Inflammatory macrophage (primary cell): Measurements from ENCODE around the gene CASP10.

ENCODE experiments used
- DNase-seq, 2 donors: peaks; one replicate each; pipeline ENCODE4 v3.0.0-alpha.2; 2020 to 2022

Gene CASP10

GRCh38 chr2:201199847-201200246 lies 16.9 kb downstream of the CASP10 start:
- DNase-seq = no peak

GRCh38 chr2:201200345-201200744 lies 17.4 kb downstream of the CASP10 start:
- no peak for DNase-seq

- DNase-seq = no peak
Observed at GRCh38 chr2:201201371-201201770, 18.4 kb downstream of the CASP10 start.

- no peak for DNase-seq
Observed at GRCh38 chr2:201203916-201204654, 21.1 kb downstream of the CASP10 start.

- no peak for DNase-seq
Observed at GRCh38 chr2:201204655-201205514, 21.9 kb downstream of the CASP10 start.

GRCh38 chr2:201205515-201205849 lies 22.5 kb downstream of the CASP10 start:
- DNase-seq = no peak

GRCh38 chr2:201208563-201209252 lies 25.8 kb downstream of the CASP10 start:
- DNase-seq = peak; percentile 76 to 91

GRCh38 chr2:201215963-201216362 lies 33.0 kb downstream of the CASP10 start:
- DNase-seq = no peak

- DNase-seq = no peak
Observed at GRCh38 chr2:201216918-201217317, 34.0 kb downstream of the CASP10 start.

GRCh38 chr2:201218780-201219179 lies 35.8 kb downstream of the CASP10 start:
- DNase-seq = no peak

- no peak for DNase-seq
Observed at GRCh38 chr2:201219328-201220096, 36.6 kb downstream of the CASP10 start.

GRCh38 chr2:201220102-201220570 lies 37.2 kb downstream of the CASP10 start:
- DNase-seq = no peak

- DNase-seq = no peak
Observed at GRCh38 chr2:201223089-201224073, 40.4 kb downstream of the CASP10 start.

GRCh38 chr2:201228271-201228911 lies 45.5 kb downstream of the CASP10 start:
- no peak for DNase-seq

- DNase-seq = no peak
Observed at GRCh38 chr2:201228912-201229290, 46.0 kb downstream of the CASP10 start.

GRCh38 chr2:201231781-201232466 lies 49.0 kb downstream of the CASP10 start:
- DNase-seq = peak; percentile 96 to 97

GRCh38 chr2:201232467-201232815 lies 49.5 kb downstream of the CASP10 start:
- no peak for DNase-seq

- peak; percentile 84 to 89 for DNase-seq
Observed at GRCh38 chr2:201233192-201233811, 50.4 kb downstream of the CASP10 start.

- no peak for DNase-seq
Observed at GRCh38 chr2:201233812-201234662, 51.1 kb downstream of the CASP10 start.
